Gastrocnemius medialis (tissue), 4 donors: ENCODE results near the gene DPF1.

Source experiments
- CTCF ChIP-seq, 5 experiments: fragments of 450-650 bp in 3 of 5; fragments of 200-600 bp in 2 of 5; sonication (generic) in 2 of 5; IDR thresholded peaks in 4 of 5; conservative IDR thresholded peaks in 1 of 5; 1 replicate in 4 of 5; 2 replicates in 1 of 5; pipeline ENCODE4 v1.5.1; 2016 to 2019; ENCODE audit warnings: antibody characterized with exemption in 5 of 5, mild to moderate bottlenecking in 3 of 5, moderate library complexity in 3 of 5
- POLR2A ChIP-seq, 2 donors: fragments of 450-650 bp; IDR thresholded peaks; one replicate each; pipeline ENCODE4 v1.6.1; 2017; ENCODE audit warnings: antibody characterized with exemption in 2 of 2, mild to moderate bottlenecking in 2 of 2, moderate library complexity in 2 of 2

- TF ChIP-seq POLR2A (IDR thresholded peaks at IDR 0.05) (no peak), CTCF (IDR thresholded peaks at IDR 0.05 in 4 of 5, conservative IDR thresholded peaks at IDR 0.05 in 1 of 5) (no peak)
Measured at GRCh38 chr19:38202504-38202903, 21.5 kb downstream of the DPF1 start.
